B cell (primary cell): ENCODE data around the gene TMIGD2. TPM values are rescaled to one million over a fixed set of nuclear protein-coding genes. Genes with fewer than 3 reads are reported as not detected.

Experiments
- ATAC-seq: fragments of 200-7000 bp; cut with Tn5 transposase; one replicate; pipeline ENCODE4 v1.10.0; 2021; ENCODE audit warnings: low read depth, mild to moderate bottlenecking, moderate number of reproducible peaks, moderate library complexity
- CTCF ChIA-PET: fragments of 350-600 bp; sonication (Branson Sonifier 250); formaldehyde crosslinking; loops from one replicate; lab custom pipeline; 2021; ENCODE audit warnings: antibody characterized with exemption, inconsistent platforms; lab: Charles Lee
- POLR2A ChIA-PET: fragments of 350-600 bp; sonication (Branson Sonifier 250); formaldehyde crosslinking; loops from one replicate; lab custom pipeline; 2021; ENCODE audit warnings: antibody characterized with exemption; lab: Charles Lee
- DNase-seq: peaks from one replicate; pipeline ENCODE4 v3.0.0; 2013
- H2AFZ ChIP-seq: 2 replicates; pipeline ENCODE4 v1.6.1; 2012; ENCODE audit warnings: mild to moderate bottlenecking, low read depth, low read length; ENCODE audit not compliant: insufficient read depth, poor library complexity, severe bottlenecking
- H3K27ac ChIP-seq, 2 donors: 1 replicate in 1 of 2; 2 replicates in 1 of 2; pipeline ENCODE4 v1.5.1; 2012 to 2013; ENCODE audit warnings: low read length in 2 of 2, mild to moderate bottlenecking in 2 of 2, moderate library complexity in 1 of 2
- H3K27me3 ChIP-seq, 4 experiments: fragments of 200-600 bp in 1 of 4; sonication (generic) in 1 of 4; replicated peaks in 1 of 4; 1 replicate in 2 of 4; 2 replicates in 2 of 4; pipeline versions ENCODE4 v1.6.1 to v1.7.0; 2013 to 2016; ENCODE audit warnings: low read length in 3 of 4, mild to moderate bottlenecking in 2 of 4, mixed read lengths in 1 of 4, moderate library complexity in 1 of 4; ENCODE audit not compliant: insufficient read depth in 4 of 4, control insufficient read depth in 3 of 4; ENCODE audit errors: control extremely low read depth in 1 of 4
- H3K36me3 ChIP-seq, 2 experiments: replicated peaks in 1 of 2; 1 replicate in 1 of 2; 2 replicates in 1 of 2; pipeline versions ENCODE4 v1.6.1 to v1.7.1; 2013; ENCODE audit warnings: low read length in 1 of 2; ENCODE audit not compliant: insufficient read depth in 2 of 2, control insufficient read depth in 1 of 2; ENCODE audit errors: control extremely low read depth in 1 of 2, extremely low read depth in 1 of 2
- H3K4me1 ChIP-seq, 2 donors: fragments of 200-600 bp in 1 of 2; sonication (generic) in 1 of 2; 1 replicate in 1 of 2; 2 replicates in 1 of 2; pipeline versions ENCODE4 v1.5.1 to v1.6.1; 2013 to 2017; ENCODE audit warnings: low read length in 2 of 2; ENCODE audit not compliant: control insufficient read depth in 2 of 2, insufficient read depth in 2 of 2
- H3K4me2 ChIP-seq: replicated peaks from 2 replicates; pipeline ENCODE3; 2012; ENCODE audit warnings: mild to moderate bottlenecking, low read depth, low read length; ENCODE audit not compliant: poor library complexity, severe bottlenecking
- H3K4me3 ChIP-seq, 5 experiments: fragments of 200-600 bp in 1 of 5; sonication (generic) in 1 of 5; 1 replicate in 3 of 5; 2 replicates in 2 of 5; pipeline versions ENCODE4 v1.5.1 to v1.7.0; 2011 to 2016; ENCODE audit warnings: low read length in 4 of 5, mild to moderate bottlenecking in 4 of 5, low read depth in 2 of 5, control low read depth in 1 of 5, moderate library complexity in 1 of 5; ENCODE audit not compliant: insufficient read depth in 1 of 5; ENCODE audit errors: control extremely low read depth in 1 of 5, extremely low read depth in 1 of 5
- H3K79me2 ChIP-seq: fragments of 200-600 bp; sonication (generic); one replicate; pipeline ENCODE4 v1.6.0; 2016; ENCODE audit warnings: low read length; ENCODE audit not compliant: control insufficient read depth, insufficient read depth
- H3K9ac ChIP-seq: fragments of 200-600 bp; sonication (generic); 2 replicates; pipeline ENCODE4 v1.6.1; 2017; ENCODE audit warnings: mild to moderate bottlenecking, low read length, moderate library complexity
- H3K9me3 ChIP-seq, 3 donors: one replicate each; pipeline versions ENCODE4 v1.6.1 to v1.7.1; 2013; ENCODE audit warnings: low read length in 2 of 3; ENCODE audit not compliant: control insufficient read depth in 2 of 3, insufficient read depth in 1 of 3; ENCODE audit errors: control extremely low read depth in 1 of 3
- H4K20me1 ChIP-seq: 2 replicates; pipeline ENCODE4 v1.6.0; 2012; ENCODE audit warnings: mild to moderate bottlenecking, low read length; ENCODE audit not compliant: insufficient read depth, control insufficient read depth, poor library complexity, severe bottlenecking
- H3K27ac Mint-ChIP-seq: one replicate; pipeline ENCODE4 v1.8.0; 2021; ENCODE audit warnings: mixed read lengths
- H3K27me3 Mint-ChIP-seq: one replicate; pipeline ENCODE4 v1.8.0; 2021; ENCODE audit warnings: mixed read lengths
- H3K4me1 Mint-ChIP-seq: one replicate; pipeline ENCODE4 v1.8.0; 2021; ENCODE audit warnings: mixed read lengths
- H3K4me3 Mint-ChIP-seq: one replicate; pipeline ENCODE4 v1.8.0; 2021; ENCODE audit warnings: mixed read lengths
- H3K9me3 Mint-ChIP-seq: one replicate; pipeline ENCODE4 v1.8.0; 2022; ENCODE audit warnings: mixed read lengths; ENCODE audit not compliant: insufficient read depth
- EZH2 ChIP-seq: IDR thresholded peaks from 2 replicates; pipeline ENCODE4 v1.6.1; 2012; ENCODE audit warnings: borderline replicate concordance, low read depth, mild to moderate bottlenecking, moderate library complexity, low read length; ENCODE audit not compliant: insufficient read depth, poor library complexity, severe bottlenecking
- WGBS: methylation state at CpG from one replicate; pipeline ENCODE4 v1.1.5; 2013; ENCODE audit warnings: missing lambda C conversion rate; ENCODE audit not compliant: insufficient coverage; 5-methylcytosine and 5-hydroxymethylcytosine counted together
- intact Hi-C: fragments of 100-400 bp; cut with micrococcal nuclease; formaldehyde crosslinking; loops from one replicate; pipeline ENCODE4 v1.10.0; 2022
- polyA plus RNA-seq: library from polyadenylated mRNA; depleted of rRNA; stranded (reverse); fragments of >200 nt; gene quantifications from 2 replicates; pipeline ENCODE4 v1.2.3, GENCODE V29; 2012
- total RNA-seq, 2 donors: library from RNA; stranded (reverse); fragments of 120-200 nt in 1 of 2; gene quantifications; 1 replicate in 1 of 2; 2 replicates in 1 of 2; pipeline versions ENCODE4 v1.2.3 to v1.2.4, GENCODE V29; 2013 to 2022
- TF ChIP-seq, protein P1 (sequence below): fragments of 200-600 bp; IDR thresholded peaks from one replicate; pipeline ENCODE4 v1.8.0; 2022; ENCODE audit warnings: antibody characterized with exemption, mild to moderate bottlenecking

Gene TMIGD2
- total and polyA plus RNA-seq, 2 donors (not counting 1 experiment from before 2014, with no cell fraction given): 0.24 TPM; not detected in 1

- no peak overlapping the region for H3K4me2 ChIP-seq
- ChIA-PET CTCF (no interaction called here), POLR2A (interaction anchor here (0.7 kb wide), 1 partner anchor 11 kb away, joined by 4 read pairs; no protein-coding TSS in a partner anchor)
- TF ChIP-seq, protein P1, sequence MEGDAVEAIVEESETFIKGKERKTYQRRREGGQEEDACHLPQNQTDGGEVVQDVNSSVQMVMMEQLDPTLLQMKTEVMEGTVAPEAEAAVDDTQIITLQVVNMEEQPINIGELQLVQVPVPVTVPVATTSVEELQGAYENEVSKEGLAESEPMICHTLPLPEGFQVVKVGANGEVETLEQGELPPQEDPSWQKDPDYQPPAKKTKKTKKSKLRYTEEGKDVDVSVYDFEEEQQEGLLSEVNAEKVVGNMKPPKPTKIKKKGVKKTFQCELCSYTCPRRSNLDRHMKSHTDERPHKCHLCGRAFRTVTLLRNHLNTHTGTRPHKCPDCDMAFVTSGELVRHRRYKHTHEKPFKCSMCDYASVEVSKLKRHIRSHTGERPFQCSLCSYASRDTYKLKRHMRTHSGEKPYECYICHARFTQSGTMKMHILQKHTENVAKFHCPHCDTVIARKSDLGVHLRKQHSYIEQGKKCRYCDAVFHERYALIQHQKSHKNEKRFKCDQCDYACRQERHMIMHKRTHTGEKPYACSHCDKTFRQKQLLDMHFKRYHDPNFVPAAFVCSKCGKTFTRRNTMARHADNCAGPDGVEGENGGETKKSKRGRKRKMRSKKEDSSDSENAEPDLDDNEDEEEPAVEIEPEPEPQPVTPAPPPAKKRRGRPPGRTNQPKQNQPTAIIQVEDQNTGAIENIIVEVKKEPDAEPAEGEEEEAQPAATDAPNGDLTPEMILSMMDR: no peak
- TF ChIP-seq EZH2: no peak
- no peak overlapping the region for H3K9ac ChIP-seq
- no peaks in the 10 kb centered on the region for H4K20me1 ChIP-seq
- peaks cover 0 to under 1% of the 10 kb centered on the region in 2 donors for H3K4me1 ChIP-seq
- H3K27ac ChIP-seq: no peak overlapping the region
- WGBS: 86% methylated on average over 5 of the region's 6 CpGs
- no peak overlapping the region for H2AFZ ChIP-seq
- H3K36me3 ChIP-seq: no peaks in the 10 kb centered on the region
- H3K27me3 ChIP-seq: peaks cover 0 to 21% (median 3%) of the 10 kb centered on the region in 4 experiments
- H3K9me3 Mint-ChIP-seq: no peaks in the 10 kb centered on the region
- no peak overlapping the region for H3K4me3 Mint-ChIP-seq
- ATAC-seq (no peak), DNase-seq (no peak)
- H3K27me3 Mint-ChIP-seq: peaks cover 12% of the 10 kb centered on the region
- no peaks in the 10 kb centered on the region for H3K79me2 ChIP-seq
- H3K9me3 ChIP-seq: peaks cover 0 to 5% (median 0%) of the 10 kb centered on the region in 3 donors
- no peak overlapping the region for H3K27ac Mint-ChIP-seq
- intact Hi-C loops: no loop called here
- no peak overlapping the region for H3K4me3 ChIP-seq
- no peaks in the 10 kb centered on the region for H3K4me1 Mint-ChIP-seq
These were observed 17.2 kb downstream of the TMIGD2 start for GRCh38 chr19:4284974-4285373.

GRCh38 chr19:4284176-4284958 is 17.8 kb downstream of the TMIGD2 start:
- Mint-ChIP-seq H3K9me3 (no peaks in the 10 kb centered on the region), H3K4me3 (no peak overlapping the region), H3K4me1 (peaks cover 2% of the 10 kb centered on the region), H3K27me3 (peaks cover 12% of the 10 kb centered on the region), H3K27ac (no peak overlapping the region)
- TF ChIP-seq, protein P1: no peak
- no peak for TF ChIP-seq EZH2
- H2AFZ ChIP-seq: no peak overlapping the region
- H4K20me1 ChIP-seq: no peaks in the 10 kb centered on the region
- intact Hi-C loops: no loop called here
- no peak overlapping the region for H3K9ac ChIP-seq
- peaks cover 0 to 5% (median 0%) of the 10 kb centered on the region in 3 donors for H3K9me3 ChIP-seq
- CTCF ChIA-PET: no interaction called here
- ATAC-seq (no peak), DNase-seq (no peak)
- H3K4me2 ChIP-seq: no peak overlapping the region
- POLR2A ChIA-PET: no interaction called here
- 52% methylated on average over 15 of the region's 20 CpGs for WGBS
- no peak overlapping the region for H3K27ac ChIP-seq
- peaks cover 4 to 6% of the 10 kb centered on the region in 2 donors for H3K4me1 ChIP-seq
- H3K4me3 ChIP-seq: no peak overlapping the region
- no peaks in the 10 kb centered on the region for H3K79me2 ChIP-seq
- H3K27me3 ChIP-seq: peaks cover 0 to 25% (median 5%) of the 10 kb centered on the region in 4 experiments
- no peaks in the 10 kb centered on the region for H3K36me3 ChIP-seq
